Mesenteric fat pad (tissue), 1 donor: ENCODE data around the gene NCOA3. TPM values are rescaled to one million over a fixed set of nuclear protein-coding genes. Genes with fewer than 3 reads are reported as not detected.
A peak's percentile ranks its signal among the peaks of the same experiment; 100 is the strongest.
"Not testable (repeated sequence)": the region's sequence is repeated elsewhere in the genome, so short reads cannot be mapped to it uniquely, and the experiment has no call there.

Source experiments
- DNase-seq: peaks from one replicate; pipeline ENCODE4 v3.0.0-alpha.2; 2020; ENCODE audit warnings: low spot score
- total RNA-seq: library from RNA; stranded (reverse); fragmentation: NEBNext Ultra II Directional; extraction: Animal tissue kit (Norgen Biotek cat#: 25700); gene quantifications from one replicate; pipeline ENCODE4 v1.2.1, GENCODE V29; 2021
- donor health status: DM: yes; HTN: yes; CAD: no.

NCOA3 gene
- total RNA-seq, 1 donor from 2014 or later = 37.0 TPM

DNA sequence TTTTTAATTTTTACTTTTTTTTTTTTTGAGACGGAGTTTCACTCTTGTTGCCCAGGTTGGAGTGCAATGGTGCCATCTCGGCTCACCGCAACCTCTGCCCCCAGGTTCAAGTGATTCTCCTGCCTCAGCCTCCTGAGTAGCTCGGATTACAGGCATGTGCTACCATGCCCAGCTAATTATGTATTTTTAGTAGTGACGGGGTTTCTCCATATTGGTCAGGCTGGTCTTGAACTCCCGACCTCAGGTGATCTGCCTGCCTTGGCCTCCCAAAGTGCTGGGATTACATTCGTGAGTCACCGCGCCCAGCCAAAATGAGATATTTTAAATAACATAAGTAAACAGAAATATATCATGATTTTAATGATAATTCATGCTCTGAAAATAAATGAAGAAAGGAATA lies 1.6 kb upstream of the NCOA3 start:
- peak; percentile 59 for DNase-seq

DNA sequence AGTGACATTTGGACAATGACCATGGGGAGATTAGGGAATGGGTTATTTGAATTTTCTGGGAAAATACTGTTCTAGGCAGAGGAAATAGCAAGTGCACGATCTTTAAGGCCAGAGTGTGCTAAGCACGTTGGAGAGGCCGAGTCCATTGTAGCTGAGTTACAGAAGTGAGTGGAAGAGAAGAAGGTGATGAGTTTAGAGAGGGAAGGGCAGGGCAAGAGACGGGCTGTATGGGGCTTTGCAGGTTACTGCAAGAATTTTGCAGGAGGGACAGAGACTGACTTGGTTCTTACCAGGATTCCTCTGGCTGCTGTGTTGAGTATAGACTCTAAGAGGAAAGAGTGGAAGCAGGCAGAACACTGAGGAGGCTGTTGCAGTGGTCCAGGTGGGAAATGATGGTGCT lies 1.1 kb upstream of the NCOA3 start:
- peak; percentile 9 for DNase-seq

DNA sequence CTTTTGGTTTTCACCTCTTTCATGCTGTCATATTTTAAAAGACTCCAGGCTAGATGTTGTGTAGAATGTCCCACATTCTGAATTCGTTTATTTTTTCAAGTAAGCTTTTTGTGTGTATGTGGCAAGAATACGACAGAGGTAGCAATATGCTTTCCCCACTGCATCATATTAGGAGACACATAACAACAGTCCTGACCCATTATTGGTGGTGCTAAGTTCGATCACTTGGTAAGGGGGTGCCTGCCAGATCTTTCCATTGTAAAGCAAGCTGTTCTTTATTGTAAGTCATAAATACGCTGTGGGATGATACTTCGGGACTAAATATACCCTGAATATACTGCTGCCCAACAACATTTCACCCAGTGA lies 588 bp upstream of the NCOA3 start:
- no peak for DNase-seq

DNA sequence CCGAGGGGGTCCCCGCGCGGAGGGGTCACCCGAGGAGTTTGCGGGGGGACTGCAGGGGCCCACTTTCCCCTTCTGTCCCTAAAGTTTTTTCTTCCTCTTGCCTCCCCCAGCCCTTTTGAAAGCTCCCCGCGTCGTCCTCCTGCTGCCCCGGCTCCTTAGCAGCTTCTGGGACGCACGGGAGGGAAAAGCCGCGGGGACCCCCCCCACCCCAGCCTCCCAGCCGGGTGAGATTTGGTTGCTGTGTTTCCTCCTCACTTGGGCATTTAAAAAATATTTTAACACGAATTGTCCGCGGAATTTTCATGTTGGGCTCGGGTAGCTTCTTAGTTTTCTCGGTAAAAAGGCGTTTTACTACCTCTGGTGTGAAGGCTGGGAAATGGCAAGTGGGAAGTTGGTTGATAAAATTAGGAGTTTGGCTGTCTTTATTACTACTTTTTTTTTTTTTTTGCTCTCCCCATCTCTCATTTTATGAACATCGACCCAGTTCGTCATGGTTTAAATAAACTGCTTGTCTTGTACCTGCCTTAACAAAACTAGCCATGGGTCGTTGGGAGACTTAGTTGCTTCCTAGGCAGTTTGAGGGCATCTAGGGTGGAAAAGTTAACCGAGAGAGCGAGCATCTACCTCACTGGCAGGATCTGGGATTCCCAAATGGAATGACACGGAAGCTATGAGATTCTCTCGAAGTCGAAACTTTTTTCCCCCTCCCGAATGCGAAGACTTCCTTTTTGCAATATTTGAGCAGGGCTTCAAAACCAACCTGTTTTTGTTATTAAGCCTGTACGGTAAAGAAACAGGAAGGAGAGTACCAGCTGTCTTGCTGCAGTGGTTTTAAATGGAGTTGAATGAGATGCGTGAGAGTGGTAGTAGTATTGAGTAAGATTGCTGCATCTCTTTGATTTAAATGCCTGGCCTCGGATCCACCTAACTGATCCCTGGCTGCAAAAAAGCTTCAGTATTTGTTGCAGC lies 868 bp downstream of the NCOA3 start:
- DNase-seq = peak; percentile 84

GRCh38 chr20:47503685-47504084 lies 2.0 kb downstream of the NCOA3 start:
- no peak for DNase-seq

GRCh38 chr20:47506335-47506734 lies 4.6 kb downstream of the NCOA3 start:
- peak; percentile 0 for DNase-seq

GRCh38 chr20:47506850-47507249 lies 5.2 kb downstream of the NCOA3 start:
- no peak for DNase-seq

DNA sequence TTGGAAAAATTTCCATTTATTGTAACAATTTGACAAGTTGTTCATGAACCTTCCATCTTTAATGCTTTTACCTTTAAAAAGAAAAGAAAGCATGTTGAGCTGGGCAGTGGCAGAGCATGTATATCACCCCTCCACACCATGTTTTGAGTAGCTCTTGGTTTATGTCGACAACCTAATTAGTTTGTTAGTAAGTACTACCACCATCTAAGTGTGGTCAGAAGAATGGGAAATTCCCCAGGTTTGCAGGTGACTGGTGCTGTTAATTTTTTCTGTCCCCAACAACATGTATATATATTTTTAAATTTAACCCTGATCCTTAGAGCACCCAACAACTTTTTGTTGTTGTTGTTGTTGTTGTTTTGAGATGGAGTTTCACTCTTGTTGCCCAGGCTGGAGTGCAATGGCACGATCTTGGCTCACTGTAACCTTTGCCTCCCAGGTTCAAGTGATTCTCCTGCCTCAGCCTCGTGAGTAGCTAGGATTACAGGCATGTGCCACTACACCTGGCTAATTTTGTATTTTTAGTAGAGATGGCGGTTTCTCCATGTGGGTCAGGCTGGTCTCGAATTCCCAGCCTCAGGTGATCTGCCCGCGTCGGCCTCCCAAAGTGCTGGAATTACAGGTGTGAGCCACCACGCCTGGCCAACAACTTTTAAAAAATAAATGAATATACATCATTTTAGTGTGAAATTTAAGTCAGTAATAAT lies 5.7 kb downstream of the NCOA3 start:
- not testable (repeated sequence) for DNase-seq

DNA sequence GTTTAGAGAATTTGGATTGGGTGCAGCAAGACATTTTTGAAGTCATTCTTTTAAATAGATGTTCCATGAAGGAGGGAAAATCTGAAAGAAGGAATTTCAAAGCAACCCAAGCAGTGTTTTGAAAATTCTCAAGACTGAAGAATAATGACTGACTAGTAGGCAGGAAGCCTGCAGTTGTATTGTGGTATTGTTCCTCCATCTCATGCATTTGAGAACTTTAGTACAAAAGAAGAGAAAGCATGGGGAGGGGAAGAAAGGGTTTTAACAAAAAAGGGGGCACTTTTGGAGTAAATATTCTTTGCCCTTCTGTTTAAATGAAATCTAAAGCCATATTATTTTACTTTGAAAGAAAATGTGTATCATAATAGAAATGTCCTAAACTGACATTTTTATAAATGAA lies 6.6 kb downstream of the NCOA3 start:
- DNase-seq = no peak

DNA sequence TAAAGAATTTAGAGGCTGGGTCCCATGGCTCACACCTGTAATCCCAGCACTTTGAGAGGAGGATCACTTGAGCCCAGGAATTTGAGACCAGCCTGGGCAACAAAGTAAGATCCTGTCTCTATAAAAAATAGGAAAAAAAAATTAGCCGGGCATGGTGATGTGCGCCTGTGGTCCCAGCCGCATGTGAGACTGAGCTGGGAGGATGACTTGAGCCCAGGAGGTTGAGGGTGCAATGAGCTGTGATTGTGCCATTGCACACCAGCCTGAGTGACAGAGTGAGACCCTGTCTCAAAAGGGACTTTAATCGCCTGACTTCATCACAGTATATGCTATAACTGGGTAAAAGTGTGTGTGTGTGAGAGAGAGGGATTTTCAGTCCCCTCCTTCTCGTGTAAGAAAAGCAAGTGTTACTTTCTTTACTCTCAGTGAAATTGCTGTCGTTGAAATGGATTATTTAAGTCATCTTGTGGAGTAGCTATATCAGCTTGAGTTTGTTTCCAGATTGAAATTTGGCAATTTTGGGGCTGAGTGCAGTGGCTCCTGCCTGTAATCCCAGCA lies 7.5 kb downstream of the NCOA3 start:
- no peak for DNase-seq

DNA sequence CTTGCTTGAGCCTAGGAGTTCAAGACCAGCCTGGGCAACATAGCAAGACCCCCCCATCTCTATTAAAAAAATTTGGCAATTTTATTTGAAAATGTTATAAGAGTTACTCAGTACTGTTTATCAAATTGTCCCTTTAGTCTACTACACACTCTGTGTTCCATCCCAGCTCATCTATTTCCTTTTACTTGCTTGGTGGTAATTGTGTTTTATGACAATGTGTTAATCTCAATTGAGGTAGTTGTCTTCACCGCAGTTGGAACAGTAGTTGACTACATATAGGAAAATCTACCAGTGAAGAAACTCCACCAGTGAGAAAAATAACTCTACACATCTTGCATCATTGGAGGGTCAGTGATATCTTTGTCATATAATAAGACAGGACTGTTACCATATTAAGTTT lies 8.0 kb downstream of the NCOA3 start:
- DNase-seq = no peak

DNA sequence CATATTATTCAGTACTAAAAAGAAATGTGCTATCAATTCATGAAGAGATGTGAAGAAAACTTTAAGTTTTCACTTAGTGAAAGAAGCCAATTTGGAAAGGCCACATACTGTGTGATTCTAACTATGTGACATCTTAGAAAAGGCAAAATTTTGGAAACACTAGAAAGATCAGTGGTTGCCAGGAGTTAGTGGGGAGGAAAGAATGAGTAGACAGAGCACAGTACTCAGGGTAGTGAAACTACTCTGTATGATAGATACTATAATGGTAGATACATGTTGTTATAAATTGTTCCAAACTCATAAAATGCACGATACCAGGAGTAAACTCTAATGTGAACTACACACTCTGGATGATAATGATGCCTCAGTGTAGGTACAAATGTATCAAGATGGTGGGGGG lies 14.2 kb downstream of the NCOA3 start:
- DNase-seq = no peak

GRCh38 chr20:47521059-47521808 lies 19.5 kb downstream of the NCOA3 start:
- no peak for DNase-seq

DNA sequence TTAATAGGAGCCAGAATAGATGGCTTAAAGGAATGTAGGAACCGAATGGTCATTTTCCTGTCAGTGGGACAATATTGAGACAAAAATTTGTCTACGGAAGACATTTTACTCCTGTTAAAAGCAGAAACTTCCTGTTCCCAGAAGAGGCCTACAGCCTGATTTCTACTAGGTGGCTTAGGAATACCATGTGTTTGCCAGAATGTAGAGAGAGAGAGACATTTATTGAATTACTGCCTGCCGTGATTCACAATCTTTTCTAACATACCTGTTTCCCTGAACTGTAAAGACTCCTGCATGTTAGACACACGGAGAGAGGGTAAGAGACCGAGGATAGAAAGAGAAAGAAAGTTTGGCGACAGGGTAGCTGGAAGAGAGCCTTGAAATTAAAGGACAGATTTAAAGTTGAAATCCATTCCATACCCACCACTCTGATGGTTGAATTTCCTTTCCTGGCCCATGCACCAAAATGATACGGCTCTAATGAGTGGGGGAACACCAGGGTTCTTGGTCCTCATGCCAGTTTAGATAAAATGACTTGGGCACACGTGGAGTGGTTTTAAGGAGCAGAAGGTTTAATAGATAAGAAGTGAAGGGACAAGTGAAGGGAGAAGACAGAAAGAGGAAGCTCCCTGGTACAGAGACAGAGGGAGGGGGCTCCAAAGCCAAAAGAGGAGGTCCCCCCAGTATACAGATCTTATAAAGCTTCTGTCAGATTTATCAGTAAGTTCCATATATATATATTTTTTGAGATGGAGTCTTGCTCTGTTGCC lies 22.5 kb downstream of the NCOA3 start:
- DNase-seq = no peak

DNA sequence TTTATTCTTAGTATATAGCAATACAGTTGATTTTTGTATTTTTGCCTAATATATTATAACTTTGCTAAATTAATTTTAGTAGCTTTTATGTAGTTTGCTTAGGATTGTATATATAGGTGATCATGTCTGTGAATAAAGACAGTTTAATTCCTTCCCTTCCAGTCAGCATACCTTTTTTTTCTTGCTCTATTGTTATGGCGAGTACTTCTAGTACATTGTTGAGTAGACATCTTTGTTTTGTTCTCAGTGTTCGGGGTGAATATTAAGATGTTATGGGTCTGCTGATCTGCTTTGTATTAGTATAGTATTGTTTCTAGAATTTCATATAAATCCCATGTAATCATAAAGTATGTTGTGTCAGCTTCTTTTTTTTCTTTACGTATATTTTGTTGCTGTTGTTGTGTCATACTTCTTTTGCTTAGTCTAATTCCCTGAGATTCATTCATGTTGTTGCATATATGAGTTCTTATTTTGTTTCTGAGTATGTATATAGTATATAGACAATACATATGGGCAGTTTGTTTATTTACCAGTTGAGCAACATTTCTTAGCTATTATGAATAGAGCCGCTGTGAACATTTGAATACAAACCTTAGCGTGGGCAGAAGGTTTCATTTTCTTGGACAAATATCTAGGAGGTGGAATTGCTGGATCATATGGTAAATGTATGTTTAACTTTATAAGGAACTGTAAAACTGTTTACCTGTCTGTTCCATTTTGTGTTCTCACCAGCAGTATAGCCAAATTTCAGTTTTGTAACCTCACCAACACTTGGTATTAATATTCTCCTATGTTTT lies 25.5 kb downstream of the NCOA3 start:
- no peak for DNase-seq

DNA sequence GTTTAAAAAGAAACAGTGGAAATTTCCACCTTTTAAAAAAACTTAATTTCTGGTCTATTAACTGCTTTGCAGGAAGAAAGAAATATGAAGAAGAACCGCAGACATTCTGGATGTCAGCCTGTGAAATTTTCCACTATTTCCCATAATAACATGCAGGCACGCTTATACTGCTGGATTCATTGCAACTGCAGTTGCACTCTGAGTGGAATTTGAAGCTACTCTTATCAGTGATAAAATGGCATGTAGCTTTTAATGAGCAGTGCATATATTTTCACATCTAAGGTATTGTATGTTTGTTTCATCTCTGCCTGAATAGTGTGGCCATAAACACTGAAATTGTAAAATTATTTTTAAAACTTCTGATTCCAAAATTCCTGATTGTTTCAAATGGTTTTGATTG lies 28.2 kb downstream of the NCOA3 start:
- no peak for DNase-seq

DNA sequence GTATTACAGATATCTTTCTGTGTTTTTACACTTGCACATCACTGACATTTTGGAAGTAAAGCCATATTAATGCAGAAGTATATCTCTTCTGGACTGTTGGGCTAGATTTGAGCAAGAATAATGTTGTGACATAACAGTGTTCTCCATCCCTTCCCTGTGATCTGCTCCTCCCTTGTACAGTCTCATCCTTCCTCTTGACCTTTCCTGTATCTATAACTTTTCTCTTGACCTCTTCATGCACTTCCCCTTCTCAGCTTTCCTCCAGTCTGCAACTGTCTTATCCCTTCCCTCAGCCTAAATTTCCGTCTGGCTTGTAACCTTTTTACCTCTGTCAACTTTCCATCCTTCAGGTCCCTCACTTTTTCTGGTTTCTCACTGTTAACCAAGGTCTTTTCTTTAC lies 29.8 kb downstream of the NCOA3 start:
- DNase-seq = no peak

- DNase-seq = no peak
Observed at GRCh38 chr20:47532002-47532401, 30.3 kb downstream of the NCOA3 start.

DNA sequence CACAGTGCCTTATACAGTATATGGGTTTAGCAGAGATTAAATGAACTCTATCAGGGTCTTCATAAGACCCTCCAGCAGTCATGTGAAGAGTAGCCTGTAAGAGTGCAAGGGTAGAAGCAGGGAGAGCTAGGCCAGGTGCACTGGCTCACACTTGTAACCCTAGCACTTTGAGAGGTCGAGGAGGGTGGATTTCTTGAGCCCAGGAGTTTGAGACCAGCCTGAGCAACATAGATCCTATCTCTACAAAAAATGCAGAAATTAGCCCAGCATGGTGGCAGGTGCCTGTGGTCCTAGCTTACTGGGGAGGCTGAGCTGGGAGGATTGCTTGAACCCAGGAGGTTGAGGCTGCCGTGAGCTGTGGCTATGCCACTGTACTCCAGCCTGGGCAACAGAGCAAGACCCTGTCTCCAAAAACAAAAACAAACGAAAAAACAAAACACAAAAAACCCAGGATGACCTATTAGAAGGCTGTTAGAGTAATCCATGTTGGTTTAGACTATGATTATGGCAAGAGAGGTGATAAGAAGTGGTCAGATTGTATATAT lies 31.9 kb downstream of the NCOA3 start:
- no peak for DNase-seq

DNA sequence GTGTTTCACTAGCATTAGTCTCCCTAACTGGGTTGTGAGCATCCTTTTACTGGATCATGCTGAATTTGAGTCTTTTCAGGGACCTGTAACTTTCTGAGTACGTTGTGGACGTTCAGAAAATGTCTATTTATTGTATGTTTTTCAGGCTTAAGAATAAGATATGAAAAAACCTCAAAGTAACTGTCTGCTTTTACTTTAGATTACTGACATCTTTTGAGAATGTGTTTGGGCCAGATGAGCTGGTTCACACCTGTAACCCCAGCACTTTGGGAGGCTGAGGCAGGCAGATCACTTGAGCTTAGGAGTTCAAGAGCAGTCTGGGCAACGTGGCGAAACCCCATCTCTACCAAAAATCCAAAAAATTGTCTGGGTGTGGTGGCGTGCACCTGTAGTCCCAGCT lies 32.7 kb downstream of the NCOA3 start:
- no peak for DNase-seq
